ENCODE measurements around the gene TPCN1.

Gene TPCN1

DNA sequence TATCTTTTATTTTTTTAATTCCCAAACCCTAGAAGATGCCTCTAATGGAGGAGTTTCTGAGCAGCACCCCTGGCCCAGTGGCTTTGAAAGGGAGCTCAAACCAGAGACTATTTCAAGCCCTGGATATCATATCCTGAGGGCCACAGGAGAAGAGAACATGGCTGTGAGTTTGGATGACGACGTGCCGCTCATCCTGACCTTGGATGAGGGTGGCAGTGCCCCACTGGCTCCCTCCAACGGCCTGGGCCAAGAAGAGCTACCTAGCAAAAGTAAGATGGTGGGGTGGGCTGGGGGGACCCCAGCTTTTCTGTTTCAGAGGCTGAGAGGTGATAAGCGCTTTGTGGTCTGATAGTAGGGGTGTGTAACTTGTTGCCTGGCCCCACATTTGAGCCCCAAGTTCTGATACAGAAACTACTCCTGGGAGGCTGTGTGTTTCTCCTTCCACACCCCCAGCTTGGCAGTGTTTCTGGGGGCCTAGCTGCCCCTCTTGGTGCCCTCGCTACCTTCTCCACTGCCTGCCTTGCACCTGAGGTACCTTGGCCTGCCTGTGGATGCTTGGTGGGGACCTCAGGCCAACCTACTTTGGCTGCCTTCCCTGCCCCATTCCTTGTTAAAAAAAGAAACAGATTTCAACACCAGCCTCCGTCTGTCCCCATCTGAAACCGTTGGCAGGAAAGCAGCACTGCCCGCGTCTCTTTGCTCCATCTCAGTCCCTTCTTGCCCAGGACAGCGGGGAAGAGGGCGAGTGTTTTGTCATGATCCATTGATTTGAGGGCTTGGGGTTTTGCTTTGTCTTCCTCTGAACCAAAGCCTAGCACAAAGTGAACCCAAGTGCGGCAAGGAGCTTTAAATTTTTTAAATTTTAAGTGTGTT is 5.7 kb downstream of the TPCN1 start:
- TF ChIP-seq ZFX (IDR thresholded peaks at IDR 0.05; ENCODE audit: borderline replicate concordance), result no peak
- H3K27ac ChIP-seq, result no peak overlapping the region

DNA sequence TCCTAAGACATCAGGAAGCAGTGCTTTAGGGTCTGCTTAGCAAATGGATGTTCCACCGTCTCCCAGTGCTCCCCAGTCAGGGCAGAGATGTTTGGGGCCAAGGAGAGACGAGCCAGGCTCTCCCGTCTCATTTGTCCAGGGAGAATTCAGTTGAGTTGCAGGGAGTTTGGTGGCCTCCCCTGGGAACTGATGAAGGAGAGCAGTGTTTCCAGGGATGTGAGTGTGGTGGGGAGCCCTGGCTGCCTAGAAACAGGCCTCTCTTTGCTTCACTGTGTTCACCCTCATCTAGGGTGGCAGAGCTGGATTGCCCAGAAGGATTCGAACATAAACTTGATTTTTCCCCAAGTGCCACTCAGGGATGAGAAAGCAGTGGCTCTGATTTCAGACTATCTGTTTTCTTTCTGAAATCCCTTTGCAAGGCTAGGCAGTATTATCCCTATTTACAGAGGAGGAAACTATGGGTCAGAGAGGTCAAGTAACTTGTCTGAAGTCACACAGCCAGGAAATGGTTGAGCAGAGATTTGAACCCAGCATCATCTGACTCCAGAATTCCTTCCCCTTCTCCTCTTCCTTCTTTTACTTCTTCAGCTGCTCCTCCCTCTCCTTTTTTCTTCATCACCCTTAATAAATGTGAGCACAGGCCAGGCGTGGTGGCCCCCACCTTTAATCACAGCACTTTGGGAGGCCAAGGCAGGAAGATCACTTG is 6.6 kb downstream of the TPCN1 start:
- TF ChIP-seq ZFX (IDR thresholded peaks at IDR 0.05; ENCODE audit: borderline replicate concordance), result no peak
- TF ChIP-seq, protein P1, sequence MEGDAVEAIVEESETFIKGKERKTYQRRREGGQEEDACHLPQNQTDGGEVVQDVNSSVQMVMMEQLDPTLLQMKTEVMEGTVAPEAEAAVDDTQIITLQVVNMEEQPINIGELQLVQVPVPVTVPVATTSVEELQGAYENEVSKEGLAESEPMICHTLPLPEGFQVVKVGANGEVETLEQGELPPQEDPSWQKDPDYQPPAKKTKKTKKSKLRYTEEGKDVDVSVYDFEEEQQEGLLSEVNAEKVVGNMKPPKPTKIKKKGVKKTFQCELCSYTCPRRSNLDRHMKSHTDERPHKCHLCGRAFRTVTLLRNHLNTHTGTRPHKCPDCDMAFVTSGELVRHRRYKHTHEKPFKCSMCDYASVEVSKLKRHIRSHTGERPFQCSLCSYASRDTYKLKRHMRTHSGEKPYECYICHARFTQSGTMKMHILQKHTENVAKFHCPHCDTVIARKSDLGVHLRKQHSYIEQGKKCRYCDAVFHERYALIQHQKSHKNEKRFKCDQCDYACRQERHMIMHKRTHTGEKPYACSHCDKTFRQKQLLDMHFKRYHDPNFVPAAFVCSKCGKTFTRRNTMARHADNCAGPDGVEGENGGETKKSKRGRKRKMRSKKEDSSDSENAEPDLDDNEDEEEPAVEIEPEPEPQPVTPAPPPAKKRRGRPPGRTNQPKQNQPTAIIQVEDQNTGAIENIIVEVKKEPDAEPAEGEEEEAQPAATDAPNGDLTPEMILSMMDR (IDR thresholded peaks at IDR 0.05), result no peak
- H3K27ac ChIP-seq, result no peak overlapping the region

DNA sequence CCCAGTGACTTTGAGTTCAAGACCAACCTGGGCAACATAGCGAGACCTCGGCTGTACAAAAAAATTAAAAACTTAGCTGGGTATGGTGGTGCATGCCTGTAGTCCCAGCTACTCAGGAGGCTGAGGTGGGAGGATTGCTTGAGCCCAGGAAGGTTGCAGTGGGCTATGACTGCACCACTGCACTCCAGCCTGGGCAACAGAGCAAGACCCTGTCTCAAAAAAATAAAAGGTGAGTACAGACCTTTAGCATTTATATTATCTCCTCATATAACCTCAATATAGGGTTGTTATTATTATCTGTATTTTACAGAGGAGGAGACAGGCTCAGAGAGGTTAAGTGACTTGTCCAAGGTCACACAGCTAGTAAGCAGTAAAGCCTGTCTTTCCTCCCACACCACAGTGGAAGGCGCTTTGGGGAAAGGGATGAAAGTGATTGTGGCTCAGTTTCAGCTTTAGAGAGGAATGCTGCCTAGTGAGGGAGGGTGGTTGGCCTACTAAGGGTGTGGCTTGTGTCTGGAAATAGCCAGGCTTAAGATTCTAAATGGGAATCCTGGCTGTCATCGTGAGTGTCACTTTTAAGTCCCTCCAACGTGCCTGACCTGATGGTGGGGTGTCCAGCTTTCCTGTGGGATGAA is 7.2 kb downstream of the TPCN1 start:
- 0 out of 2 replicates have a peak overlapping the region, but pooled peaks have one; percentile 12 for H3K27ac ChIP-seq
- TF ChIP-seq, protein P1 (IDR thresholded peaks at IDR 0.05), result no peak
- TF ChIP-seq ZFX (IDR thresholded peaks at IDR 0.05; ENCODE audit: borderline replicate concordance), result no peak

DNA sequence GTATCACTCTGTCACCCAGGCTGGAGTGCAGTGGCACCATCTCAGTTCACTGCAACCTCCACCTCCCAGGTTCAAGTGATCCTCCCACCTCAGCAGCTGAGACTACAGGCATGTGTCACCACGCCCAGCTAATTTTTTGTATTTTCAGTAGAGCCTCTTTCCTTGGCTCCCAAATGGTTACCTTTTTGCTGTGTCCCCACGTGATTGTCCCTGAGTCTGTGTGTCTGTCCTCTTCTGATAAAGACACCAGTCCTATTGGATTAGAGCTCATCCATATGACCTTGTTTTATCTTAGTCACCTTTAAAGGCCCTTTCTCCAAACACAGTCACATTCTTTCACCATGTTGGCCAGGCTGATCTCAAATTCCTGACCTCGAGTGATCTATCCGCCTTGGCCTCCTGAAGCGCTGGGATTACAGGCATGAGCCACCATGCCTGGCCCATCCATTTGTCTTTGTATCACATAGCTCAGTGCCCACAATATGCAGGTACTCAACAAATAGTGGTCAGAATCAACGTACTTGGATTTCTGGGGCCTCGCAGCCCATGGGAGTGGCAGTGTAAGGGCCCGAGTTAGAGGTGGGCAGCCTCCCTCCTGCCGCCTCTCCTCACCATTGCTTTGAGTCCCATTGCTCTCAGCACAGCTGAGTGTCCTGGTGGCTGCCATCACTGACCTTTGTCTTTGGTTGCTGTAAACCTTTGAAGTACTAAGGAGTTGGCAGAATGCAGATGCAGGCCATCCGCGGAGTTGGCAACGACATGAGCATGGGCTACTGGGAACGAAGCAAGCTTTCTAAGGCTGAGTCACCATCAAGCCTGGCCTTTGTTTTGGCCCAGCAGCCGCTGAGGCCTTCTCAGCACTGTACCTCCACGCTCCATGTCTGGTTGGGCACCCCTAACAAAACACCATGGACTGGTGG is 9.3 kb downstream of the TPCN1 start:
- H3K27ac ChIP-seq, result no peak overlapping the region
- TF ChIP-seq, protein P1 (IDR thresholded peaks at IDR 0.05), result no peak
- TF ChIP-seq ZFX (IDR thresholded peaks at IDR 0.05; ENCODE audit: borderline replicate concordance), result no peak

DNA sequence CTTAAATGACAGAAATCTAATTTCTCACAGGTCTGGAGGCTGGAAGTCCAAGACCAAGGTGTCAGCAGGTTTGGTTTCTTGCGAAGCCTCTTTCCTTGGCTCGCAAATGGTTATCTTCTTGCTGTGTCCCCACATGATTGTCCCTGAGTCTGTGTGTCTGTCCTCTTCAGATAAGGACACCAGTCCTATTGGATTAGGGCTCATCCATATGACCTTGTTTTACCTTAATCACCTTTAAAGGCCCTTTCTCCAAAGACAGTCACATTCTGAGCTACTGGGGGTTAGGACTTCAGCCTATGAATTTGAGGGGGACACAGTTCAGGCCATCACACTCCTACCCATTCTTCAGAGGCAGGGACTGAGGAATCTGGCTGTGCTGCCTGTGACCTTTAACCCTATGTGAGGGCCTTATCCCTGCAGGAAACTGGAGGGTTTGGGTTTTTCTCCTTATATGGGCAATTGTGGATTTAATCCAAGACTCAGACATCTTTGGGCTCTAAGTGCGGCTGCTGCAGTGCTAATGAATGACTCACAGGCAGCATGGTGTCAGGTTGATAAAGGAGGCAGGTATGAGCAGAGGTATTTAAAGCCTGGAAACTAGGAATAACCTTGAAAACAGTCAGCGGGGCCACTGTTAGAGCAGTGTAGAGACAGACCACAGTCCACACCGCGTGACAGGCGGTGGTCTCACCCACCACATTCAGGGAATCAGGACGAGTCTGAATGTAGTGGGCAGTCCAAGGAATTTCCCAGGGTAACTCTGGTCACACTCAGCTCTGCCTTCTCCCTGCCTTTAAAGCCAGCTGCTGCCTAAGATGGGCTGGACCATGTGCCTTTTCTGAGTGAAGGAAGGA is 10.2 kb downstream of the TPCN1 start:
- no peak overlapping the region for H3K27ac ChIP-seq
- TF ChIP-seq ZFX (IDR thresholded peaks at IDR 0.05; ENCODE audit: borderline replicate concordance), result no peak
- TF ChIP-seq, protein P1 (IDR thresholded peaks at IDR 0.05), result no peak

DNA sequence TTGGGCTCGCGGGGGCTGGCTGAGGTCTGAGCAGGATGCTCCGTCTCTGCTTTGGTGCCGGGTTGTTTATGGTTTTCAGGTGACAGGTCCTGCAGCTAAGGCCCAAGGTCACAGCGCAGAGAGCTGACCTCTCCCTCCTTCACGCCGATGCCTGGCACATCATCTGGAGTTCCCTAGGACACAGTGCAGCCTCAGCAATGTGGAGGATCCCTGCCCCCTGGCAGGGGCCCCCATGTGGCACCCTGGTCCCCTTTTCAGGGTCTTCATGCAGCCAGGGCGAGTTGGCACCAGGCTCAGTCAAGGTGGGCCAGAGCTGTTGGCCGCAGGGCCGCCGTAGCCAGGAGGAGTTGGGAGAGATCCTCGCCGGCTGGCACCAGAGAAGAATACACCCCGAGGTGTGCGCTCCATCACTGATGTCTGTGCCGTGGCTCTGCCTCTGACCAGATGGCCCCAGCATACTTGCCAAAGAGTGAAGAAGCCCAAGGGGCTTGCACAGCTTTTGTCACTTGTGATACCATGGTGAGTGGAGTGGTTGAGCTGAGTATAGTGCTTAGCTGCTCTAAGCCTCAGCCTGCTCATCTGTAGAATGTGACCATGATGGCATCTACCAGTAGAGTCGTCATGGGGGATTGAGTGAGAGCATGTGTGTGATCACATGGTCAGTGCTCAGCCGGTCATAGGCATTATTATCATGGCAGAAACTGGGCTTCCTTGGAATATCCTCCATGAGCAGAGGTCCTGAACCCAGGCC is 11.0 kb downstream of the TPCN1 start:
- H3K27ac ChIP-seq, result no peak overlapping the region
- TF ChIP-seq, protein P1 (IDR thresholded peaks at IDR 0.05), result no peak
- TF ChIP-seq ZFX (IDR thresholded peaks at IDR 0.05; ENCODE audit: borderline replicate concordance), result no peak

All from 22Rv1 (cell line).